ENCODE measurements around the gene AFF3. TPM values are rescaled to one million over a fixed set of nuclear protein-coding genes. Genes with fewer than 3 reads are reported as not detected.

The AFF3 gene
- total RNA-seq, 1 experiment from 2014 or later: 0.61 TPM

DNA sequence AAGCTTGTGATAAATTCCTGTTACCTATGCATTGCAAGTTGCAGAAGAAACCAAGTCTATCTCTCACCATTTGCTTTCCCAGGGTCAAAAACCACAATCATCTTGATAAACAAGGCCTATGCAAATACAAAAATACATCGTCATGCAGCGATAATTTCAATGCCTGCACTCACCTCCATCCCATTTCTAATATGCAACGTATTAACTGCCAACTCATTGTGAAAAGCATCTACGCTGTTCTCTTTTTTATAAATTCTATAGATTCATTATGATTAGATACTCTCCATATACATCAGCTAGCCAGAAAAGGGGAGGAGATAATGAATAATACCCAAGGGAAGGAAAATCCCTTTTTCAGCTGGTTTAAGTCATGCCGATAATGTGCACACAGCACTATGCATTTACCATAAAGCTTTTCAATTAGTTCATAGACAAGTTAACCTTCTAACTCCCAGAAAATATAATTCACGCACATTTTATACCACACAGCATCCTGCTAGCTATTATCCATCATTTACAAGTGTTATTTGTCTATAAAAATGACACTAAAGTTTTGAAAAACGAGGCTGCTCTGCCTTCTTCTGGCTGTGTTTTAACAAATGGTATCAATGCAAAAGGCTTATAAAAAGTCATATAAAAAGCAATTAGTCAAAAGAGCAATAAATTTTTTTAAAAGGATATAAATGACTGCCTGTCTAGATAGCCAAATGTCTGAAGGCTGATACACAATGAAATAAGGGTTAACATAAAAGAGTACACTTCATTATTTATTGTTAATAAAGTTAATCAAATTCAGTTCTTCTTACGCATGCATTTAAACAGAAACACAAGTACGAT, 77.6 kb downstream of the AFF3 start:
- H3K36me3 ChIP-seq (ENCODE audit: control insufficient read depth in 1 of 2, insufficient read depth in 2 of 2, low read length in 2 of 2): no peaks in the 10 kb centered on the region
- ChIA-PET RAD21 (ENCODE audit: low non-redundant PET in 1 of 2, low total read pairs in 2 of 2, uncharacterized antibody in 2 of 2, unreplicated experiment in 2 of 2) (no interaction called here), CTCF (no interaction called here), POLR2A (no interaction called here)
- H3K27me3 ChIP-seq (ENCODE audit: insufficient read depth, low read length): peaks cover 53% of the 10 kb centered on the region
- no peak overlapping the region for H2AFZ ChIP-seq (ENCODE audit: low read depth, low read length, poor library complexity, severe bottlenecking)
- no peaks in the 10 kb centered on the region for H4K20me1 ChIP-seq (ENCODE audit: insufficient read depth)
- TF ChIP-seq EZH2phosphoT487 (IDR thresholded peaks at IDR 0.05; ENCODE audit: borderline replicate concordance): no peak
- TF ChIP-seq, protein P1, sequence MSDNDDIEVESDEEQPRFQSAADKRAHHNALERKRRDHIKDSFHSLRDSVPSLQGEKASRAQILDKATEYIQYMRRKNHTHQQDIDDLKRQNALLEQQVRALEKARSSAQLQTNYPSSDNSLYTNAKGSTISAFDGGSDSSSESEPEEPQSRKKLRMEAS (IDR thresholded peaks at IDR 0.05): no peak
- TF ChIP-seq YY1 (IDR thresholded peaks at IDR 0.05; ENCODE audit: extremely low read depth, insufficient replicate concordance, low read depth, low read length): no peak
- no peak for TF ChIP-seq SRF (IDR thresholded peaks at IDR 0.05; ENCODE audit: low read depth)
- no peak for TF ChIP-seq CBX3 (IDR thresholded peaks at IDR 0.05; ENCODE audit: low read depth)
- no peak for TF ChIP-seq SP1 (IDR thresholded peaks at IDR 0.05; ENCODE audit: low read depth)
- no peak for TF ChIP-seq RAD21 (IDR thresholded peaks at IDR 0.05; ENCODE audit: low read depth)
- TF ChIP-seq CTCF (IDR thresholded peaks at IDR 0.05 in 2 of 3, conservative IDR thresholded peaks at IDR 0.05 in 1 of 3; ENCODE audit: borderline replicate concordance in 1 of 3, insufficient read depth in 1 of 3, low read depth in 2 of 3, low read length in 2 of 3): no peak
- TF ChIP-seq SIN3A (IDR thresholded peaks at IDR 0.05; ENCODE audit: low read depth): no peak
- TF ChIP-seq ZBTB33 (IDR thresholded peaks at IDR 0.05; ENCODE audit: extremely low read depth, insufficient replicate concordance, low read length): no peak
- TF ChIP-seq, protein P2, sequence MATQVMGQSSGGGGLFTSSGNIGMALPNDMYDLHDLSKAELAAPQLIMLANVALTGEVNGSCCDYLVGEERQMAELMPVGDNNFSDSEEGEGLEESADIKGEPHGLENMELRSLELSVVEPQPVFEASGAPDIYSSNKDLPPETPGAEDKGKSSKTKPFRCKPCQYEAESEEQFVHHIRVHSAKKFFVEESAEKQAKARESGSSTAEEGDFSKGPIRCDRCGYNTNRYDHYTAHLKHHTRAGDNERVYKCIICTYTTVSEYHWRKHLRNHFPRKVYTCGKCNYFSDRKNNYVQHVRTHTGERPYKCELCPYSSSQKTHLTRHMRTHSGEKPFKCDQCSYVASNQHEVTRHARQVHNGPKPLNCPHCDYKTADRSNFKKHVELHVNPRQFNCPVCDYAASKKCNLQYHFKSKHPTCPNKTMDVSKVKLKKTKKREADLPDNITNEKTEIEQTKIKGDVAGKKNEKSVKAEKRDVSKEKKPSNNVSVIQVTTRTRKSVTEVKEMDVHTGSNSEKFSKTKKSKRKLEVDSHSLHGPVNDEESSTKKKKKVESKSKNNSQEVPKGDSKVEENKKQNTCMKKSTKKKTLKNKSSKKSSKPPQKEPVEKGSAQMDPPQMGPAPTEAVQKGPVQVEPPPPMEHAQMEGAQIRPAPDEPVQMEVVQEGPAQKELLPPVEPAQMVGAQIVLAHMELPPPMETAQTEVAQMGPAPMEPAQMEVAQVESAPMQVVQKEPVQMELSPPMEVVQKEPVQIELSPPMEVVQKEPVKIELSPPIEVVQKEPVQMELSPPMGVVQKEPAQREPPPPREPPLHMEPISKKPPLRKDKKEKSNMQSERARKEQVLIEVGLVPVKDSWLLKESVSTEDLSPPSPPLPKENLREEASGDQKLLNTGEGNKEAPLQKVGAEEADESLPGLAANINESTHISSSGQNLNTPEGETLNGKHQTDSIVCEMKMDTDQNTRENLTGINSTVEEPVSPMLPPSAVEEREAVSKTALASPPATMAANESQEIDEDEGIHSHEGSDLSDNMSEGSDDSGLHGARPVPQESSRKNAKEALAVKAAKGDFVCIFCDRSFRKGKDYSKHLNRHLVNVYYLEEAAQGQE (IDR thresholded peaks at IDR 0.05; ENCODE audit: low read depth): no peak
- TF ChIP-seq POLR2AphosphoS5 (IDR thresholded peaks at IDR 0.05; ENCODE audit: low read depth, low read length): no peak
- no peak for TF ChIP-seq JUND (IDR thresholded peaks at IDR 0.05)
- no peak for TF ChIP-seq POLR2A (IDR thresholded peaks at IDR 0.05; ENCODE audit: borderline replicate concordance, extremely low read depth, insufficient read depth, insufficient read length)
- TF ChIP-seq ZFX (IDR thresholded peaks at IDR 0.05): no peak
- no peak for TF ChIP-seq ZNF274 (IDR thresholded peaks at IDR 0.05; ENCODE audit: low read depth, low read length)
- no peak for TF ChIP-seq EGR1 (IDR thresholded peaks at IDR 0.05; ENCODE audit: low read depth)
- TF ChIP-seq CEBPB (IDR thresholded peaks at IDR 0.05; ENCODE audit: low read depth): no peak
- TF ChIP-seq ELF1 (IDR thresholded peaks at IDR 0.05; ENCODE audit: borderline replicate concordance, low read depth): no peak
- BruUV-seq (replicated peaks): no TSS peak
- no peaks in the 10 kb centered on the region for H3K79me2 ChIP-seq (ENCODE audit: insufficient read depth, low read length)
- DNase-seq (ENCODE audit: low read depth, low spot score) (no peak), ATAC-seq (no peak)
- H3K4me1 ChIP-seq (ENCODE audit: control insufficient read depth in 1 of 2, insufficient read depth in 2 of 2, low read length in 2 of 2): no peaks in the 10 kb centered on the region
- H3K9me3 ChIP-seq (ENCODE audit: control insufficient read depth in 1 of 2, insufficient read depth in 1 of 2, low read depth in 1 of 2, low read length in 2 of 2): no peaks in the 10 kb centered on the region
- H3K4me2 ChIP-seq (ENCODE audit: low read length): no peak overlapping the region
- intact Hi-C loops (cut with micrococcal nuclease): no loop called here
- no peak overlapping the region for H3K4me3 ChIP-seq (replicated peaks in 1 of 2; ENCODE audit: low read depth in 1 of 2, low read length in 2 of 2)
- no peak overlapping the region for H3K9ac ChIP-seq (ENCODE audit: low read length)
- H3K9me2 ChIP-seq (ENCODE audit: insufficient read depth): no peaks in the 10 kb centered on the region
- no peak overlapping the region for H3K27ac ChIP-seq (ENCODE audit: low read depth, low read length)

All from HCT116 (cell line).